IPS DF 6.9 (cell line): ENCODE results near the gene FOXF1.

ENCODE experiments used
- DNase-seq: peaks from one replicate; pipeline ENCODE4 v3.0.0-alpha.2; 2013; ENCODE audit warnings: low read depth, low spot score
- H3K27ac ChIP-seq: one replicate; pipeline ENCODE4 v1.5.1; 2013; ENCODE audit warnings: low read length, control low read depth
- H3K27me3 ChIP-seq: 2 replicates; pipeline ENCODE4 v1.6.1; 2013; ENCODE audit warnings: mild to moderate bottlenecking, low read length; ENCODE audit not compliant: control insufficient read depth, insufficient read depth
- H3K36me3 ChIP-seq: 2 replicates; pipeline ENCODE4 v1.6.1; 2013; ENCODE audit warnings: low read length; ENCODE audit not compliant: control insufficient read depth, insufficient read depth
- H3K4me1 ChIP-seq: 2 replicates; pipeline ENCODE4 v1.6.1; 2013; ENCODE audit warnings: low read length; ENCODE audit not compliant: control insufficient read depth, insufficient read depth
- H3K4me3 ChIP-seq: 2 replicates; pipeline ENCODE4 v1.5.1; 2013; ENCODE audit warnings: mild to moderate bottlenecking, low read length
- H3K9me3 ChIP-seq: 2 replicates; pipeline ENCODE4 v1.6.1; 2013; ENCODE audit warnings: low read length, inconsistent platforms; ENCODE audit not compliant: control insufficient read depth, insufficient read depth
- WGBS: extraction: QIAGEN DNeasy Blood & Tissue Kit; methylation state at CpG from one replicate; pipeline ENCODE4 v1.1.7; 2013; ENCODE audit warnings: mixed read lengths, missing lambda C conversion rate; ENCODE audit not compliant: insufficient read length, insufficient coverage; 5-methylcytosine and 5-hydroxymethylcytosine counted together

The FOXF1 gene

GRCh38 chr16:86510465-86511261, at the start of gene FOXF1:
Gene FOXF1 (plus strand): TSS chr16:86510527. CDS start chr16:86510570, 43 bp downstream.
- no CpG with 5 or more reads among the region's 89 CpGs for WGBS
- H3K27me3 ChIP-seq = peaks cover 89% of the 10 kb centered on the region
- no peak within 1 kb of the TSS for H3K27ac ChIP-seq

GRCh38 chr16:86461037-86461436, 49.3 kb upstream of the FOXF1 start:
- Histone ChIP-seq H3K4me1 (no peaks in the 10 kb centered on the region), H3K4me3 (no peak overlapping the region), H3K27ac (no peak overlapping the region), H3K27me3 (no peaks in the 10 kb centered on the region), H3K36me3 (no peaks in the 10 kb centered on the region), H3K9me3 (no peaks in the 10 kb centered on the region)
- DNase-seq = no peak

More at GRCh38 chr16:86510465-86511261, at the start of gene FOXF1:
- DNase-seq = no peak
- H3K4me3 ChIP-seq = peak within 1 kb of the TSS; percentile 34; the same call in 1 of the 2 replicates
- peaks cover 15% of the 10 kb centered on the region for H3K4me1 ChIP-seq
- H3K9me3 ChIP-seq = no peaks in the 10 kb centered on the region
- no peaks in the 10 kb centered on the region for H3K36me3 ChIP-seq

GRCh38 chr16:86462334-86463084, 47.8 kb upstream of the FOXF1 start:
- Histone ChIP-seq H3K27me3 (no peaks in the 10 kb centered on the region), H3K27ac (no peak overlapping the region), H3K36me3 (no peaks in the 10 kb centered on the region), H3K4me1 (no peaks in the 10 kb centered on the region), H3K4me3 (no peak overlapping the region; the same call in 1 of the 2 replicates), H3K9me3 (no peaks in the 10 kb centered on the region)
- no peak for DNase-seq
- whole genome bisulfite sequencing = no CpG with 5 or more reads among the region's 17 CpGs

DNA sequence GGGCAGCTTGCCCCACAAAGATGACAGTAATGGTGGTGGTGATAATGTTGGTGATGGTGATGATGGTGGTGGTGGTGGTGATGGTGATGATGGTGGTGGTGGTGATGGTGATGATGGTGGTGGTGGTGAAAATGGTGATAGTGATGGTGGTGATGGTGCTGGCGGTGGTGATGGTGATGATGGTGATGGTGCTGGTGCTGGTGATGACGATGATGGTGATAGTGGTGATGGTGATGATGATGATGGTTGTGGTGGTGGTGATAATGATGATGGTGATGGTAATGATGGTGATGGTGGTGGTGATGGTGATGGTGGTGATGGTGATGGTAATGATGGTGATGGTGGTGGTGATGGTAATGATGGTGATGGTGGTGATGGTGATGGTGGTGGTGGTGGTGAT, 46.3 kb upstream of the FOXF1 start:
- Histone ChIP-seq H3K27ac (no peak overlapping the region), H3K4me3 (no peak overlapping the region), H3K36me3 (no peaks in the 10 kb centered on the region), H3K4me1 (no peaks in the 10 kb centered on the region), H3K9me3 (no peaks in the 10 kb centered on the region), H3K27me3 (no peaks in the 10 kb centered on the region)
- WGBS = no CpG with 5 or more reads among the region's 2 CpGs
- DNase-seq = no peak

DNA sequence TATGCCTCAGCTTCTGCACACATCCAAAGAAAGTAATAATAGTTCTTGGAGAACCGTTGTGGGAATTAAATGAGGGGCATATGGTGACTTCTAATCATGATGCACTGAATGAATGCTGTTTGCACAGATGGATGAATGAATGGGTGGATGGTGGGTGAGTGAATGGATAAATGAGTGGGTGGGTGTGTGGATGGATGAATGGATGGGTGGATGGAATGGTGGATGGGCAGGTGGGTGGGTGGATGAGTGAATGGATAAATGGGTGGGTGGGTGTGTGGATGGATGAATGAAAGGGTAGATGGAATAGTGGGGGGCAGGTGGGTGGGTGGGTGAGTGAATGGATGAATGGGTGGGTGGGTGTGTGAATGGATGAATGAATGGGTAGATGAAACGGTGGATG, 44.9 kb upstream of the FOXF1 start:
- H3K27me3 ChIP-seq = no peaks in the 10 kb centered on the region
- no CpG with 5 or more reads among the region's 2 CpGs for WGBS
- DNase-seq = no peak
- H3K9me3 ChIP-seq = no peaks in the 10 kb centered on the region
- H3K36me3 ChIP-seq = no peaks in the 10 kb centered on the region
- no peaks in the 10 kb centered on the region for H3K4me1 ChIP-seq
- H3K4me3 ChIP-seq = no peak overlapping the region
- H3K27ac ChIP-seq = no peak overlapping the region

GRCh38 chr16:86466696-86467406, 43.5 kb upstream of the FOXF1 start:
- Histone ChIP-seq H3K27ac (no peak overlapping the region), H3K4me1 (no peaks in the 10 kb centered on the region), H3K9me3 (no peaks in the 10 kb centered on the region), H3K4me3 (no peak overlapping the region), H3K36me3 (no peaks in the 10 kb centered on the region), H3K27me3 (no peaks in the 10 kb centered on the region)
- WGBS = no CpG with 5 or more reads among the region's 29 CpGs
- DNase-seq = no peak

DNA sequence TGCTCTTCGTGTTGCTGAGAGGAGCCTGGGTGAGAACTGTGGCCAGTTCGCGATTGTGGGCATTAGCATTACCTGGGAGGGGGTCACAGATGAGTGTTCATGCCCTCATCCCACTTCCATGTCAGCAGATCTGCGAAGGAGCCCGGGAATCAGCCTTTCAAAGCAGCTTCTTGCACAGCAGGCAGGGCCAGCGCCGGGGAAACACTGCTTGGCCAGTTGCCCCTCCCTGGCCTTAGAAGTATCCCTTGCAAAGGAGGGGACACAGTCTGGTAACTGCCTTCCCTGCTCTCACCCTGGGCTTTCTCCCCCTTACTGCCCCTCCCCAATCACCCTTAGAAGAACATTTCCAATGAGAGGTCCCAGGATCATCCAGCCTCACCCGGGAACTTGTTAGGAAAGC, 42.8 kb upstream of the FOXF1 start:
- no peaks in the 10 kb centered on the region for H3K36me3 ChIP-seq
- DNase-seq = no peak

DNA sequence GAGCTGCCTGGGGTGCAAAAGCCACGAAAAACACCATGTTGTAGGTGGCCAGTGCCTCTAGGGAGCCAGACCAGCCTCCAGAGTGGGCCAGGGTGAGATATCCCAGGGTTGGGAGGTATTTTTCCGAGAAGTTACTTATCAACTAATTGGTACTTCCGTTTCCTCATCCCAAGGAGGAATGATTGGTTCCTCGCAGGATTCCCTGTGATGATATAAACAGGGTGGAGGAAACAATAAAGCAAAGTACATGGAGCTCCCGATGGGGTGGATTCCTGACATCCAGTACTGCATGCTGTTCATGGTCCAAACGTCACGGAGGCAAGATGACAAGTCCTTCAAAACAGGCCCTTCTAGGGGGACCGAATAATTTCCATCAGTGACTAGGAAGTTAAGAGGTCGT, 39.4 kb upstream of the FOXF1 start:
- Histone ChIP-seq H3K36me3 (no peaks in the 10 kb centered on the region), H3K27ac (no peak overlapping the region), H3K4me1 (no peaks in the 10 kb centered on the region), H3K27me3 (no peaks in the 10 kb centered on the region), H3K9me3 (no peaks in the 10 kb centered on the region), H3K4me3 (no peak overlapping the region)
- no CpG with 5 or more reads among the region's 9 CpGs for WGBS
- no peak for DNase-seq

More for the DNA sequence above, 42.8 kb upstream of the FOXF1 start:
- no CpG with 5 or more reads among the region's 8 CpGs for WGBS
- no peak overlapping the region for H3K27ac ChIP-seq
- no peaks in the 10 kb centered on the region for H3K27me3 ChIP-seq
- H3K4me1 ChIP-seq = no peaks in the 10 kb centered on the region
- H3K4me3 ChIP-seq = no peak overlapping the region
- H3K9me3 ChIP-seq = no peaks in the 10 kb centered on the region

DNA sequence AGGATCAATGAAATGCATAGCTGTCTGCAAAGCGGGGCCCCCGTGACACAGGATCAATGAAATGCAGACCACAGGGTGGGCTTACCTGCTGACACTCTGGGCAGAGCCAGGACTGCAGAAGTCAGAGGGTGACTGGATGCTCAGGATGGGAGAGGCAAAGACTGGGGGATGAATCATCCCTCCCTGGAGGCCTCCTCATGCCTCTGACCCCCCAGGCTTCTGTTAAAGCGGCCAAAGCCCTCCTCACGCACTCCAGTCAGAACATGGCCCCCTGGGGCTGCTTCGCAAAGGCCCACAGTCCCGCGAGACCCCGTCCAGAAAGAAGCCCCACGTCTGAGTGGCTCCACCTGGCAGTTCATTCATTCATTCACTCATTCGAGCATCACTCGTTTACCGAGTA, 38.4 kb upstream of the FOXF1 start:
- Histone ChIP-seq H3K27me3 (no peaks in the 10 kb centered on the region), H3K4me3 (no peak overlapping the region), H3K27ac (no peak overlapping the region), H3K36me3 (no peaks in the 10 kb centered on the region), H3K4me1 (no peaks in the 10 kb centered on the region), H3K9me3 (no peaks in the 10 kb centered on the region)
- no peak for DNase-seq
- WGBS = no CpG with 5 or more reads among the region's 12 CpGs

- Histone ChIP-seq H3K27ac (no peak overlapping the region), H3K27me3 (no peaks in the 10 kb centered on the region), H3K4me1 (no peaks in the 10 kb centered on the region), H3K9me3 (no peaks in the 10 kb centered on the region), H3K4me3 (no peak overlapping the region), H3K36me3 (no peaks in the 10 kb centered on the region)
- no peak for DNase-seq
- WGBS = no CpG with 5 or more reads among the region's 5 CpGs
Observed at GRCh38 chr16:86472366-86472765, 38.0 kb upstream of the FOXF1 start.
